K562 (cell line): ENCODE measurements around the gene NSDHL. TPM values are rescaled to one million over a fixed set of nuclear protein-coding genes. Genes with fewer than 3 reads are reported as not detected.
A peak's percentile ranks its signal among the peaks of the same experiment; 100 is the strongest.

Experiments used
- CBFA2T3 ChIP-seq: fragments of 450-650 bp; IDR thresholded peaks from 2 replicates; pipeline ENCODE4 v1.6.1; 2017
- CHD1 ChIP-seq: fragments of 200-600 bp; sonication (generic); IDR thresholded peaks from one replicate; pipeline ENCODE4 v1.6.1; 2012; ENCODE audit warnings: mild to moderate bottlenecking, moderate library complexity, low read length, inconsistent platforms
- COPS2 ChIP-seq: fragments of 450-650 bp; conservative IDR thresholded peaks from 2 replicates; pipeline ENCODE4 v1.6.1; 2016; ENCODE audit warnings: mild to moderate bottlenecking, moderate library complexity
- EHMT2 ChIP-seq: fragments of 450-650 bp; IDR thresholded peaks from 2 replicates; pipeline ENCODE4 v1.6.1; 2018; ENCODE audit warnings: antibody characterized with exemption
- GATAD2B ChIP-seq: fragments of 450-650 bp; IDR thresholded peaks from 2 replicates; pipeline ENCODE4 v1.6.1; 2017; ENCODE audit warnings: mild to moderate bottlenecking, borderline replicate concordance
- HMGN3 ChIP-seq: IDR thresholded peaks from 2 replicates; pipeline ENCODE4 v1.6.1; 2011; ENCODE audit warnings: borderline replicate concordance, low read depth, mild to moderate bottlenecking, mixed read lengths, low read length; ENCODE audit not compliant: insufficient read length; ENCODE audit errors: extremely low read depth
- MCM2 ChIP-seq: fragments of 450-650 bp; IDR thresholded peaks from 2 replicates; pipeline ENCODE4 v1.6.1; 2017; ENCODE audit warnings: low read depth, mild to moderate bottlenecking
- MYC ChIP-seq, 2 experiments: fragments of 250-450 bp in 1 of 2; sonication (Bioruptor Pico) in 1 of 2; IDR thresholded peaks; 2 replicates each; pipeline versions ENCODE4 v1.5.1 to v1.6.1; 2012 to 2021; ENCODE audit warnings: low read depth in 2 of 2, borderline replicate concordance in 1 of 2, improper control_type of control experiment in 1 of 2, low read length in 1 of 2, mild to moderate bottlenecking in 1 of 2, moderate library complexity in 1 of 2
- NR2C1 ChIP-seq, 2 experiments: fragments of 450-650 bp; IDR thresholded peaks; 2 replicates each; pipeline ENCODE4 v1.6.1; 2017; ENCODE audit warnings: mild to moderate bottlenecking in 2 of 2, antibody characterized with exemption in 1 of 2, inconsistent platforms in 1 of 2, missing compliant biosample characterization in 1 of 2, missing genetic modification characterization in 1 of 2
- SOX6 ChIP-seq: fragments of 450-650 bp; IDR thresholded peaks from 2 replicates; pipeline ENCODE4 v1.6.1; 2014; ENCODE audit warnings: mild to moderate bottlenecking
- SRSF1 ChIP-seq: fragments of 200-400 bp; formaldehyde crosslinking; IDR thresholded peaks from 2 replicates; pipeline ENCODE4 v1.6.1; 2017; ENCODE audit warnings: mild to moderate bottlenecking, low read depth, low read length, moderate library complexity
- STAG1 ChIP-seq: sonication (generic); formaldehyde crosslinking; IDR thresholded peaks from 2 replicates; pipeline ENCODE4 v1.5.0; 2020; ENCODE audit warnings: missing genetic modification reagents, borderline replicate concordance
- TAL1 ChIP-seq: fragments of 450-650 bp; IDR thresholded peaks from 2 replicates; pipeline ENCODE4 v1.6.1; 2016; ENCODE audit warnings: mild to moderate bottlenecking
- TEAD1 ChIP-seq, 2 experiments: fragments of 450-650 bp in 1 of 2; sonication (generic) in 1 of 2; formaldehyde crosslinking; IDR thresholded peaks; 2 replicates each; pipeline versions ENCODE4 v1.4.0 to v1.8.0; 2020 to 2022; ENCODE audit warnings: mild to moderate bottlenecking in 2 of 2, missing genetic modification reagents in 1 of 2
- ZBTB7A ChIP-seq: IDR thresholded peaks from 2 replicates; pipeline ENCODE4 v1.6.1; 2011; ENCODE audit warnings: low read depth, mild to moderate bottlenecking, low read length, moderate library complexity, borderline replicate concordance; ENCODE audit not compliant: control insufficient read depth
- ZNF263 ChIP-seq: sonication (generic); formaldehyde crosslinking; IDR thresholded peaks from 2 replicates; pipeline ENCODE4 v1.8.0; 2022; ENCODE audit warnings: mild to moderate bottlenecking, missing genetic modification reagents, borderline replicate concordance
- ZNF707 ChIP-seq: fragments of 250-450 bp; sonication (Bioruptor Pico); conservative IDR thresholded peaks from 2 replicates; pipeline ENCODE4 v1.8.0; 2022; ENCODE audit warnings: inconsistent platforms, mild to moderate bottlenecking, moderate library complexity
- ZNF717 ChIP-seq: fragments of 250-450 bp; sonication (Bioruptor Pico); IDR thresholded peaks from 2 replicates; pipeline ENCODE4 v1.5.0; 2021
- polyA plus RNA-seq, 8 experiments: library from polyadenylated mRNA; depleted of rRNA in 4 of 8; stranded (reverse) in 5 of 8; unstranded in 3 of 8; fragments of >200 nt; fragmentation: Nextera tagmentation in 2 of 8; fragmentation: Illumina TruSeq in 1 of 8; extraction: Ambion mirVana in 2 of 8; extraction: Trizol in 1 of 8; gene quantifications; 2 replicates each; pipeline versions ENCODE4 v1.2.1 to v1.2.3, GENCODE V29; 2011 to 2014; ENCODE audit warnings: inconsistent platforms in 1 of 8, missing spikeins in 1 of 8
- total RNA-seq, 7 experiments: library from RNA; depleted of rRNA in 6 of 7; stranded (reverse); fragments of >200 nt in 6 of 7; fragmentation: Illumina TruSeq in 2 of 7; extraction: Trizol in 2 of 7; gene quantifications; 2 replicates each; pipeline versions ENCODE4 v1.2.1 to v1.2.3, GENCODE V29; 2011 to 2021; ENCODE audit warnings: low replicate concordance in 1 of 7
- TF ChIP-seq, protein P1 (sequence below): sonication (generic); formaldehyde crosslinking; IDR thresholded peaks from 2 replicates; pipeline ENCODE4 v1.8.0; 2022; ENCODE audit warnings: mild to moderate bottlenecking, missing genetic modification reagents, borderline replicate concordance
- TF ChIP-seq, protein P2 (sequence below): fragments of 250-450 bp; sonication (Bioruptor Pico); IDR thresholded peaks from 2 replicates; pipeline ENCODE4 v1.4.0; 2020
- TF ChIP-seq, protein P3 (sequence below): fragments of 450-650 bp; IDR thresholded peaks from 2 replicates; pipeline ENCODE4 v1.6.1; 2016

The NSDHL gene
- total and polyA plus RNA-seq, 9 of the 15 experiments (the other 6 are each of a cell fraction or from before 2014, with no cell fraction given) = 22.5 to 63.4 (median 40.8) TPM

DNA sequence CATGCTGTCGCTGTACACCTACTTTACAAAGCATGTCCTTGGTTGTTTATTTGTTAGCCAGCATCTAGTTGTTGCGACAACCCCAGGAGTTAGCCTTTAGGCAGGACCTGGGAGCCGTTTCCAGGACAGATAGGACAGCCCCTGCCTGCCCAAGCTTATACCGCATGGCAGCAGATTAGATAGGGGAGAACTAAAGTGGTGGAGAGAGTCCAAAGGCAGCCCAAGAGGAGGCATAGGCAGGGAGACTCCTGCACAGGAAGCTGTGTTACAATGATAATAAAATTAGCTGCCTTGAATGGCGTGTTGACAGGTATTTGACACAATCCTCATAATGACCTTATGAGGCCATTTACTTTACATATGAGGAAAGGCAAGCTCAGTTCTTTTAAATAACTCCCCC lies 13.0 kb downstream of the NSDHL start (continued):
- TF ChIP-seq, protein P1, sequence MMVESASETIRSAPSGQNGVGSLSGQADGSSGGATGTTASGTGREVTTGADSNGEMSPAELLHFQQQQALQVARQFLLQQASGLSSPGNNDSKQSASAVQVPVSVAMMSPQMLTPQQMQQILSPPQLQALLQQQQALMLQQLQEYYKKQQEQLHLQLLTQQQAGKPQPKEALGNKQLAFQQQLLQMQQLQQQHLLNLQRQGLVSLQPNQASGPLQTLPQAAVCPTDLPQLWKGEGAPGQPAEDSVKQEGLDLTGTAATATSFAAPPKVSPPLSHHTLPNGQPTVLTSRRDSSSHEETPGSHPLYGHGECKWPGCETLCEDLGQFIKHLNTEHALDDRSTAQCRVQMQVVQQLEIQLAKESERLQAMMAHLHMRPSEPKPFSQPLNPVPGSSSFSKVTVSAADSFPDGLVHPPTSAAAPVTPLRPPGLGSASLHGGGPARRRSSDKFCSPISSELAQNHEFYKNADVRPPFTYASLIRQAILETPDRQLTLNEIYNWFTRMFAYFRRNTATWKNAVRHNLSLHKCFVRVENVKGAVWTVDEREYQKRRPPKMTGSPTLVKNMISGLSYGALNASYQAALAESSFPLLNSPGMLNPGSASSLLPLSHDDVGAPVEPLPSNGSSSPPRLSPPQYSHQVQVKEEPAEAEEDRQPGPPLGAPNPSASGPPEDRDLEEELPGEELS (CRISPR knock-in tag) = no peak
- no peak for TF ChIP-seq TEAD1 (CRISPR knock-in tag; IDR thresholded peaks at IDR 0.05)
- no peak for TF ChIP-seq ZNF707
- TF ChIP-seq ZNF717 (CRISPR knock-in tag) = no peak
- TF ChIP-seq HMGN3 = no peak
- TF ChIP-seq MYC (IDR thresholded peaks at IDR 0.05; ENCODE audit: low read depth, low read length) = peak; percentile 66; the same call in 1 of the 2 replicates
- TF ChIP-seq MYC (CRISPR knock-in tag; IDR thresholded peaks at IDR 0.05; ENCODE audit: borderline replicate concordance, low read depth) = no peak
- TF ChIP-seq GATAD2B = no peak
- no peak for TF ChIP-seq ZNF263 (CRISPR knock-in tag)
- no peak for TF ChIP-seq COPS2
- TF ChIP-seq SRSF1 = no peak
- peak; percentile 17; the same call in 1 of the 2 replicates for TF ChIP-seq SOX6
- TF ChIP-seq CHD1 = no peak
- TF ChIP-seq, protein P2, sequence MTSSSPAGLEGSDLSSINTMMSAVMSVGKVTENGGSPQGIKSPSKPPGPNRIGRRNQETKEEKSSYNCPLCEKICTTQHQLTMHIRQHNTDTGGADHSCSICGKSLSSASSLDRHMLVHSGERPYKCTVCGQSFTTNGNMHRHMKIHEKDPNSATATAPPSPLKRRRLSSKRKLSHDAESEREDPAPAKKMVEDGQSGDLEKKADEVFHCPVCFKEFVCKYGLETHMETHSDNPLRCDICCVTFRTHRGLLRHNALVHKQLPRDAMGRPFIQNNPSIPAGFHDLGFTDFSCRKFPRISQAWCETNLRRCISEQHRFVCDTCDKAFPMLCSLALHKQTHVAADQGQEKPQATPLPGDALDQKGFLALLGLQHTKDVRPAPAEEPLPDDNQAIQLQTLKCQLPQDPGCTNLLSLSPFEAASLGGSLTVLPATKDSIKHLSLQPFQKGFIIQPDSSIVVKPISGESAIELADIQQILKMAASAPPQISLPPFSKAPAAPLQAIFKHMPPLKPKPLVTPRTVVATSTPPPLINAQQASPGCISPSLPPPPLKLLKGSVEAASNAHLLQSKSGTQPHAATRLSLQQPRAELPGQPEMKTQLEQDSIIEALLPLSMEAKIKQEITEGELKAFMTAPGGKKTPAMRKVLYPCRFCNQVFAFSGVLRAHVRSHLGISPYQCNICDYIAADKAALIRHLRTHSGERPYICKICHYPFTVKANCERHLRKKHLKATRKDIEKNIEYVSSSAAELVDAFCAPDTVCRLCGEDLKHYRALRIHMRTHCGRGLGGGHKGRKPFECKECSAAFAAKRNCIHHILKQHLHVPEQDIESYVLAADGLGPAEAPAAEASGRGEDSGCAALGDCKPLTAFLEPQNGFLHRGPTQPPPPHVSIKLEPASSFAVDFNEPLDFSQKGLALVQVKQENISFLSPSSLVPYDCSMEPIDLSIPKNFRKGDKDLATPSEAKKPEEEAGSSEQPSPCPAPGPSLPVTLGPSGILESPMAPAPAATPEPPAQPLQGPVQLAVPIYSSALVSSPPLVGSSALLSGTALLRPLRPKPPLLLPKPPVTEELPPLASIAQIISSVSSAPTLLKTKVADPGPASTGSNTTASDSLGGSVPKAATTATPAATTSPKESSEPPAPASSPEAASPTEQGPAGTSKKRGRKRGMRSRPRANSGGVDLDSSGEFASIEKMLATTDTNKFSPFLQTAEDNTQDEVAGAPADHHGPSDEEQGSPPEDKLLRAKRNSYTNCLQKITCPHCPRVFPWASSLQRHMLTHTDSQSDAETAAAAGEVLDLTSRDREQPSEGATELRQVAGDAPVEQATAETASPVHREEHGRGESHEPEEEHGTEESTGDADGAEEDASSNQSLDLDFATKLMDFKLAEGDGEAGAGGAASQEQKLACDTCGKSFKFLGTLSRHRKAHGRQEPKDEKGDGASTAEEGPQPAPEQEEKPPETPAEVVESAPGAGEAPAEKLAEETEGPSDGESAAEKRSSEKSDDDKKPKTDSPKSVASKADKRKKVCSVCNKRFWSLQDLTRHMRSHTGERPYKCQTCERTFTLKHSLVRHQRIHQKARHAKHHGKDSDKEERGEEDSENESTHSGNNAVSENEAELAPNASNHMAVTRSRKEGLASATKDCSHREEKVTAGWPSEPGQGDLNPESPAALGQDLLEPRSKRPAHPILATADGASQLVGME (CRISPR knock-in tag) = no peak
- TF ChIP-seq EHMT2 = no peak
- no peak for TF ChIP-seq STAG1 (CRISPR knock-in tag)
- peak; percentile 70 for TF ChIP-seq TAL1
- no peak for TF ChIP-seq ZBTB7A
- peak; percentile 89 for TF ChIP-seq CBFA2T3
- TF ChIP-seq NR2C1 (IDR thresholded peaks at IDR 0.05) = no peak
- TF ChIP-seq NR2C1 (tag; IDR thresholded peaks at IDR 0.05) = no peak
- no peak for TF ChIP-seq MCM2
- TF ChIP-seq, protein P3, sequence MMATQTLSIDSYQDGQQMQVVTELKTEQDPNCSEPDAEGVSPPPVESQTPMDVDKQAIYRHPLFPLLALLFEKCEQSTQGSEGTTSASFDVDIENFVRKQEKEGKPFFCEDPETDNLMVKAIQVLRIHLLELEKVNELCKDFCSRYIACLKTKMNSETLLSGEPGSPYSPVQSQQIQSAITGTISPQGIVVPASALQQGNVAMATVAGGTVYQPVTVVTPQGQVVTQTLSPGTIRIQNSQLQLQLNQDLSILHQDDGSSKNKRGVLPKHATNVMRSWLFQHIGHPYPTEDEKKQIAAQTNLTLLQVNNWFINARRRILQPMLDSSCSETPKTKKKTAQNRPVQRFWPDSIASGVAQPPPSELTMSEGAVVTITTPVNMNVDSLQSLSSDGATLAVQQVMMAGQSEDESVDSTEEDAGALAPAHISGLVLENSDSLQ = peak; percentile 55; the same call in 1 of the 2 replicates
